GM23338 (cell line): ENCODE measurements around the gene IRF8. TPM values are rescaled to one million over a fixed set of nuclear protein-coding genes. Genes with fewer than 3 reads are reported as not detected.

ENCODE experiments used
- ATAC-seq: fragments of 200-7000 bp; cut with Tn5 transposase; 3 replicates; pipeline ENCODE4 v1.9.1; 2020
- DNase-seq: peaks from one replicate; pipeline ENCODE4 v3.0.0-alpha.2; 2015; ENCODE audit warnings: low spot score
- H2AFZ ChIP-seq: fragments of 200-600 bp; sonication (generic); 2 replicates; pipeline ENCODE4 v1.8.0; 2016; ENCODE audit warnings: antibody characterized with exemption, mild to moderate bottlenecking, moderate library complexity
- H3F3A ChIP-seq: fragments of 200-600 bp; sonication (generic); replicated peaks from 2 replicates; pipeline ENCODE4 v1.8.0; 2017; ENCODE audit warnings: antibody characterized with exemption, mixed run types, low read depth
- H3K27ac ChIP-seq: fragments of 200-600 bp; sonication (generic); 2 replicates; pipeline ENCODE4 v1.6.1; 2016; ENCODE audit warnings: low read depth
- H3K27me3 ChIP-seq: fragments of 200-600 bp; sonication (generic); 2 replicates; pipeline ENCODE4 v1.8.0; 2016; ENCODE audit warnings: mild to moderate bottlenecking, mixed run types, moderate library complexity; ENCODE audit not compliant: insufficient read depth
- H3K36me3 ChIP-seq: fragments of 200-600 bp; sonication (generic); 2 replicates; pipeline ENCODE4 v1.8.0; 2016; ENCODE audit warnings: mild to moderate bottlenecking; ENCODE audit not compliant: insufficient read depth
- H3K4me1 ChIP-seq: fragments of 200-600 bp; sonication (generic); 2 replicates; pipeline ENCODE4 v1.8.0; 2016; ENCODE audit warnings: mild to moderate bottlenecking, moderate library complexity; ENCODE audit not compliant: insufficient read depth
- H3K4me2 ChIP-seq: fragments of 200-600 bp; sonication (generic); 2 replicates; pipeline ENCODE4 v1.7.1; 2017; ENCODE audit warnings: mixed run types
- H3K4me3 ChIP-seq: fragments of 200-600 bp; sonication (generic); 2 replicates; pipeline ENCODE4 v1.6.1; 2016; ENCODE audit warnings: mixed run types
- H3K79me2 ChIP-seq: fragments of 200-600 bp; sonication (generic); replicated peaks from 2 replicates; pipeline ENCODE4 v1.8.0; 2017; ENCODE audit warnings: mild to moderate bottlenecking; ENCODE audit not compliant: insufficient read depth
- H3K9me2 ChIP-seq: fragments of 200-600 bp; sonication (generic); 2 replicates; pipeline ENCODE4 v1.8.0; 2017; ENCODE audit not compliant: insufficient read depth
- H4K20me1 ChIP-seq: fragments of 200-600 bp; sonication (generic); replicated peaks from 2 replicates; pipeline ENCODE4 v1.8.0; 2017; ENCODE audit warnings: mild to moderate bottlenecking; ENCODE audit not compliant: insufficient read depth
- H3K27ac Mint-ChIP-seq: 2 replicates; pipeline ENCODE4 v1.8.0; 2020; ENCODE audit warnings: inconsistent platforms, mild to moderate bottlenecking, moderate library complexity, mixed read lengths
- H3K27me3 Mint-ChIP-seq: 3 replicates; pipeline ENCODE4 v1.8.0; 2022; ENCODE audit warnings: low read depth, mild to moderate bottlenecking, moderate library complexity, mixed read lengths, inconsistent platforms; ENCODE audit not compliant: insufficient read depth, poor library complexity
- H3K36me3 Mint-ChIP-seq: 3 replicates; pipeline ENCODE4 v1.8.0; 2021; ENCODE audit warnings: low read depth, mild to moderate bottlenecking, inconsistent platforms, moderate library complexity, mixed read lengths
- H3K4me1 Mint-ChIP-seq: 3 replicates; pipeline ENCODE4 v1.8.0; 2020; ENCODE audit warnings: mild to moderate bottlenecking, inconsistent platforms, mixed read lengths
- H3K4me3 Mint-ChIP-seq: 3 replicates; pipeline ENCODE4 v1.8.0; 2021; ENCODE audit warnings: moderate library complexity, mild to moderate bottlenecking, inconsistent platforms, mixed read lengths
- H3K9me3 Mint-ChIP-seq: 3 replicates; pipeline ENCODE4 v1.8.0; 2020; ENCODE audit warnings: moderate library complexity, mild to moderate bottlenecking, inconsistent platforms, mixed read lengths
- JUNB ChIP-seq: IDR thresholded peaks from one replicate; pipeline ENCODE4 v1.6.1; 2016; ENCODE audit warnings: antibody characterized with exemption; ENCODE audit not compliant: unreplicated experiment
- NANOG ChIP-seq: IDR thresholded peaks from 2 replicates; pipeline ENCODE4 v1.6.1; 2016; ENCODE audit warnings: antibody characterized with exemption, borderline replicate concordance
- POLR2AphosphoS5 ChIP-seq: IDR thresholded peaks from 2 replicates; pipeline ENCODE4 v1.6.1; 2016; ENCODE audit warnings: antibody characterized with exemption, low read depth
- ZNF331 ChIP-seq: fragments of 250-450 bp; sonication (Bioruptor Pico); IDR thresholded peaks from 2 replicates; pipeline ENCODE4 v1.5.0; 2020; ENCODE audit warnings: low read depth, mild to moderate bottlenecking, moderate library complexity
- polyA plus RNA-seq: library from polyadenylated mRNA; unstranded; fragments of >200 nt; fragmentation: Nextera tagmentation; extraction: Ambion mirVana; gene quantifications from 2 replicates; pipeline ENCODE4 v1.2.1, GENCODE V29; 2016
- total RNA-seq: library from RNA; depleted of rRNA; stranded (reverse); fragments of >200 nt; shearing (Covaris generic); gene quantifications from 2 replicates; pipeline ENCODE4 v1.2.3, GENCODE V29; 2014
- TF ChIP-seq, protein P1 (sequence below): fragments of 250-450 bp; sonication (Bioruptor Pico); IDR thresholded peaks from 2 replicates; pipeline ENCODE4 v1.5.0; 2020; ENCODE audit warnings: mild to moderate bottlenecking, moderate library complexity
- TF ChIP-seq, protein P2 (sequence below): IDR thresholded peaks from 2 replicates; pipeline ENCODE4 v1.6.1; 2016; ENCODE audit warnings: antibody characterized with exemption
- TF ChIP-seq, protein P3 (sequence below): IDR thresholded peaks from one replicate; pipeline ENCODE4 v1.6.1; 2018; ENCODE audit warnings: antibody characterized with exemption; ENCODE audit not compliant: unreplicated experiment

IRF8 gene
- total and polyA plus RNA-seq, 2 experiments from 2014 or later = 0.47 to 2.8 TPM

DNA sequence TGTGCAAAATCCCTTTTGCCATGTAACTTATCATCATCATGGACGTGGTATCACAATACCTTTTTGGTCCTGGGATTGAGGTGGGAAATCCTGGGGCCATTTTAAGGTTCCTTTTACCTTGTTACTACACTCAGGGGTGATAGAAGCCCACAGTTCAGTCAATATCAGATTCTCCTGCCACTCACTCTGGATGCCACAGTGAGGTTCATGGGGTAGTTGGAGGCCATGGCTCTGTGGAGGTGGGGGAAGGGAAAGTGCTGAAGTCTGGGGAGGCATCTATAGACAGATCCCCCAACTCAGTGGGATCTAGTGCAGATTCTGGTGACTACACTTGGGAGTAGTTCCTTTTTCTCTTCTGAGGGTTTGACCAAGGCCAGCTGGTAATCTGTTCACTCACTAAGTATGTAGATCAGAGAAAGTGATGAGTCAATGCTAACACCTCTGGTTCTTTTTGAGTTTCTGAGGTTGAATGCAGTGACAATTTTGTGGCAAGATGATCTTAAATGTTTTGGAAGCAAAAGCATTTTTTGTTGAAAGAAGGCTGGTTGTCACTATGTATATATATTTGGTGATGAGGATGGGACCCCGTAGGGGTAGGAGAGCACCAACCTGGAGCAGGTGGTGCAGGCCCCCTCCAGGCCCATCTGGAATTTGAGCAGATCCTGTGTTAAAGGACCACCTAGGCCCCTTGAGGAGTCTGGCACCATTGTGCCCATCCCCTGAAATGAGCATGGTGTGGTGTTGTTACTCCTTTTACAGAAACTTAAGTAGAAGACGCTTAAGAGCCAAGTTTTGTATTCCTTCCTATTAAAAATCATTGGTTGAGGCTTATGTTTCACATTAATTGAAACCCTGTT lies 18.8 kb upstream of the IRF8 start (continued):
- TF ChIP-seq, protein P1, sequence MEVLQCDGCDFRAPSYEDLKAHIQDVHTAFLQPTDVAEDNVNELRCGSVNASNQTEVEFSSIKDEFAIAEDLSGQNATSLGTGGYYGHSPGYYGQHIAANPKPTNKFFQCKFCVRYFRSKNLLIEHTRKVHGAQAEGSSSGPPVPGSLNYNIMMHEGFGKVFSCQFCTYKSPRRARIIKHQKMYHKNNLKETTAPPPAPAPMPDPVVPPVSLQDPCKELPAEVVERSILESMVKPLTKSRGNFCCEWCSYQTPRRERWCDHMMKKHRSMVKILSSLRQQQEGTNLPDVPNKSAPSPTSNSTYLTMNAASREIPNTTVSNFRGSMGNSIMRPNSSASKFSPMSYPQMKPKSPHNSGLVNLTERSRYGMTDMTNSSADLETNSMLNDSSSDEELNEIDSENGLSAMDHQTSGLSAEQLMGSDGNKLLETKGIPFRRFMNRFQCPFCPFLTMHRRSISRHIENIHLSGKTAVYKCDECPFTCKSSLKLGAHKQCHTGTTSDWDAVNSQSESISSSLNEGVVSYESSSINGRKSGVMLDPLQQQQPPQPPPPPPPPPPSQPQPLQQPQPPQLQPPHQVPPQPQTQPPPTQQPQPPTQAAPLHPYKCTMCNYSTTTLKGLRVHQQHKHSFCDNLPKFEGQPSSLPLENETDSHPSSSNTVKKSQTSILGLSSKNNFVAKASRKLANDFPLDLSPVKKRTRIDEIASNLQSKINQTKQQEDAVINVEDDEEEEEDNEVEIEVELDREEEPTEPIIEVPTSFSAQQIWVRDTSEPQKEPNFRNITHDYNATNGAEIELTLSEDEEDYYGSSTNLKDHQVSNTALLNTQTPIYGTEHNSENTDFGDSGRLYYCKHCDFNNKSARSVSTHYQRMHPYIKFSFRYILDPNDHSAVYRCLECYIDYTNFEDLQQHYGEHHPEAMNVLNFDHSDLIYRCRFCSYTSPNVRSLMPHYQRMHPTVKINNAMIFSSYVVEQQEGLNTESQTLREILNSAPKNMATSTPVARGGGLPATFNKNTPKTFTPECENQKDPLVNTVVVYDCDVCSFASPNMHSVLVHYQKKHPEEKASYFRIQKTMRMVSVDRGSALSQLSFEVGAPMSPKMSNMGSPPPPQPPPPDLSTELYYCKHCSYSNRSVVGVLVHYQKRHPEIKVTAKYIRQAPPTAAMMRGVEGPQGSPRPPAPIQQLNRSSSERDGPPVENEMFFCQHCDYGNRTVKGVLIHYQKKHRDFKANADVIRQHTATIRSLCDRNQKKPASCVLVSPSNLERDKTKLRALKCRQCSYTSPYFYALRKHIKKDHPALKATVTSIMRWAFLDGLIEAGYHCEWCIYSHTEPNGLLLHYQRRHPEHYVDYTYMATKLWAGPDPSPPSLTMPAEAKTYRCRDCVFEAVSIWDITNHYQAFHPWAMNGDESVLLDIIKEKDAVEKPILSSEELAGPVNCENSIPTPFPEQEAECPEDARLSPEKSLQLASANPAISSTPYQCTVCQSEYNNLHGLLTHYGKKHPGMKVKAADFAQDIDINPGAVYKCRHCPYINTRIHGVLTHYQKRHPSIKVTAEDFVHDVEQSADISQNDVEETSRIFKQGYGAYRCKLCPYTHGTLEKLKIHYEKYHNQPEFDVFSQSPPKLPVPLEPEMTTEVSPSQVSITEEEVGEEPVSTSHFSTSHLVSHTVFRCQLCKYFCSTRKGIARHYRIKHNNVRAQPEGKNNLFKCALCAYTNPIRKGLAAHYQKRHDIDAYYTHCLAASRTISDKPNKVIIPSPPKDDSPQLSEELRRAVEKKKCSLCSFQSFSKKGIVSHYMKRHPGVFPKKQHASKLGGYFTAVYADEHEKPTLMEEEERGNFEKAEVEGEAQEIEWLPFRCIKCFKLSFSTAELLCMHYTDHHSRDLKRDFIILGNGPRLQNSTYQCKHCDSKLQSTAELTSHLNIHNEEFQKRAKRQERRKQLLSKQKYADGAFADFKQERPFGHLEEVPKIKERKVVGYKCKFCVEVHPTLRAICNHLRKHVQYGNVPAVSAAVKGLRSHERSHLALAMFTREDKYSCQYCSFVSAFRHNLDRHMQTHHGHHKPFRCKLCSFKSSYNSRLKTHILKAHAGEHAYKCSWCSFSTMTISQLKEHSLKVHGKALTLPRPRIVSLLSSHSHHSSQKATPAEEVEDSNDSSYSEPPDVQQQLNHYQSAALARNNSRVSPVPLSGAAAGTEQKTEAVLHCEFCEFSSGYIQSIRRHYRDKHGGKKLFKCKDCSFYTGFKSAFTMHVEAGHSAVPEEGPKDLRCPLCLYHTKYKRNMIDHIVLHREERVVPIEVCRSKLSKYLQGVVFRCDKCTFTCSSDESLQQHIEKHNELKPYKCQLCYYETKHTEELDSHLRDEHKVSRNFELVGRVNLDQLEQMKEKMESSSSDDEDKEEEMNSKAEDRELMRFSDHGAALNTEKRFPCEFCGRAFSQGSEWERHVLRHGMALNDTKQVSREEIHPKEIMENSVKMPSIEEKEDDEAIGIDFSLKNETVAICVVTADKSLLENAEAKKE (CRISPR knock-in tag) = no peak
- TF ChIP-seq ZNF331 (no peak), JUNB (no peak), POLR2AphosphoS5 (no peak), NANOG (no peak)
- TF ChIP-seq, protein P2, sequence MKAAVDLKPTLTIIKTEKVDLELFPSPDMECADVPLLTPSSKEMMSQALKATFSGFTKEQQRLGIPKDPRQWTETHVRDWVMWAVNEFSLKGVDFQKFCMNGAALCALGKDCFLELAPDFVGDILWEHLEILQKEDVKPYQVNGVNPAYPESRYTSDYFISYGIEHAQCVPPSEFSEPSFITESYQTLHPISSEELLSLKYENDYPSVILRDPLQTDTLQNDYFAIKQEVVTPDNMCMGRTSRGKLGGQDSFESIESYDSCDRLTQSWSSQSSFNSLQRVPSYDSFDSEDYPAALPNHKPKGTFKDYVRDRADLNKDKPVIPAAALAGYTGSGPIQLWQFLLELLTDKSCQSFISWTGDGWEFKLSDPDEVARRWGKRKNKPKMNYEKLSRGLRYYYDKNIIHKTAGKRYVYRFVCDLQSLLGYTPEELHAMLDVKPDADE = no peak

DNA sequence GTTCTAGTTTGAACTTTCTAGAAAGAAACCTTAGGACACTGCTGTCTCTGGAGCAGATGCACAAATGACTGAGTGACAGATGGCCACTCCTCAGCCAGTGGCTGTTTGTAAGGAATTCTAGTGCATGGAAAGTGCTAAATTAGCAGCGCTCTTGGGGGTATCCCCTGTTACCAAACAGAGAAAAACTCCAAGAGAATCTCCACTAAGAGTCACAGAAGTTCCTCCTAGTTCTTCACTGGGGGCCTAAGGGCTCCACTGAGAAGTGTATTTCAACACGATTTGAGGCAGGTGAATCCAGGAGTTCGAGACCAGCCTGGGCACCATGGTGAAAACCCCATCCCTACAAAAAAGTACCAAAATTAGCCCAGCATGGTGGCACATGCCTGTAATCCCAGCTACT lies 18.1 kb upstream of the IRF8 start:
- no peak for ATAC-seq

More for the DNA sequence above, 18.1 kb upstream of the IRF8 start:
- H3K36me3 Mint-ChIP-seq = no peaks in the 10 kb centered on the region
- Histone ChIP-seq H2AFZ (no peak overlapping the region), H3K27ac (no peak overlapping the region), H3K4me2 (no peak overlapping the region), H3K4me3 (no peak overlapping the region), H4K20me1 (no peaks in the 10 kb centered on the region), H3K36me3 (no peaks in the 10 kb centered on the region), H3K4me1 (no peaks in the 10 kb centered on the region), H3K27me3 (no peaks in the 10 kb centered on the region), H3K79me2 (no peaks in the 10 kb centered on the region), H3F3A (no peaks in the 10 kb centered on the region), H3K9me2 (no peaks in the 10 kb centered on the region)
- DNase-seq = no peak
- no peak overlapping the region for H3K4me3 Mint-ChIP-seq
- no peaks in the 10 kb centered on the region for H3K4me1 Mint-ChIP-seq
- TF ChIP-seq, protein P3, sequence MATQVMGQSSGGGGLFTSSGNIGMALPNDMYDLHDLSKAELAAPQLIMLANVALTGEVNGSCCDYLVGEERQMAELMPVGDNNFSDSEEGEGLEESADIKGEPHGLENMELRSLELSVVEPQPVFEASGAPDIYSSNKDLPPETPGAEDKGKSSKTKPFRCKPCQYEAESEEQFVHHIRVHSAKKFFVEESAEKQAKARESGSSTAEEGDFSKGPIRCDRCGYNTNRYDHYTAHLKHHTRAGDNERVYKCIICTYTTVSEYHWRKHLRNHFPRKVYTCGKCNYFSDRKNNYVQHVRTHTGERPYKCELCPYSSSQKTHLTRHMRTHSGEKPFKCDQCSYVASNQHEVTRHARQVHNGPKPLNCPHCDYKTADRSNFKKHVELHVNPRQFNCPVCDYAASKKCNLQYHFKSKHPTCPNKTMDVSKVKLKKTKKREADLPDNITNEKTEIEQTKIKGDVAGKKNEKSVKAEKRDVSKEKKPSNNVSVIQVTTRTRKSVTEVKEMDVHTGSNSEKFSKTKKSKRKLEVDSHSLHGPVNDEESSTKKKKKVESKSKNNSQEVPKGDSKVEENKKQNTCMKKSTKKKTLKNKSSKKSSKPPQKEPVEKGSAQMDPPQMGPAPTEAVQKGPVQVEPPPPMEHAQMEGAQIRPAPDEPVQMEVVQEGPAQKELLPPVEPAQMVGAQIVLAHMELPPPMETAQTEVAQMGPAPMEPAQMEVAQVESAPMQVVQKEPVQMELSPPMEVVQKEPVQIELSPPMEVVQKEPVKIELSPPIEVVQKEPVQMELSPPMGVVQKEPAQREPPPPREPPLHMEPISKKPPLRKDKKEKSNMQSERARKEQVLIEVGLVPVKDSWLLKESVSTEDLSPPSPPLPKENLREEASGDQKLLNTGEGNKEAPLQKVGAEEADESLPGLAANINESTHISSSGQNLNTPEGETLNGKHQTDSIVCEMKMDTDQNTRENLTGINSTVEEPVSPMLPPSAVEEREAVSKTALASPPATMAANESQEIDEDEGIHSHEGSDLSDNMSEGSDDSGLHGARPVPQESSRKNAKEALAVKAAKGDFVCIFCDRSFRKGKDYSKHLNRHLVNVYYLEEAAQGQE = no peak
- H3K27me3 Mint-ChIP-seq = peaks cover 8% of the 10 kb centered on the region
- no peaks in the 10 kb centered on the region; the same call in 2 of the 3 replicates for H3K9me3 Mint-ChIP-seq
- no peak overlapping the region for H3K27ac Mint-ChIP-seq
